ENCODE data around the gene HOXD12. TPM values are rescaled to one million over a fixed set of nuclear protein-coding genes. Genes with fewer than 3 reads are reported as not detected.

The HOXD12 gene
- total RNA-seq, 1 experiment from 2014 or later, result 0.42 TPM

- in situ Hi-C loops (cut with HindIII; ENCODE audit: low pct_unique_long_range_greater_than_20kb, low sequenced_read_pairs), result no loop called here
- DNase-seq (ENCODE audit: low read depth, low spot score), result no peak
Measured at GRCh38 chr2:176111846-176112374, 12.3 kb downstream of the HOXD12 start.

- in situ Hi-C loops (cut with HindIII; ENCODE audit: low pct_unique_long_range_greater_than_20kb, low sequenced_read_pairs), result no loop called here
- no peak for DNase-seq (ENCODE audit: low read depth, low spot score)
Measured at GRCh38 chr2:176112375-176113302, 13.0 kb downstream of the HOXD12 start.

- in situ Hi-C loops (cut with HindIII; ENCODE audit: low pct_unique_long_range_greater_than_20kb, low sequenced_read_pairs), result no loop called here
- DNase-seq (ENCODE audit: low read depth, low spot score), result no peak
Measured at GRCh38 chr2:176114120-176114929, 14.7 kb downstream of the HOXD12 start.

- in situ Hi-C loops (cut with HindIII; ENCODE audit: low pct_unique_long_range_greater_than_20kb, low sequenced_read_pairs), result no loop called here
Measured at GRCh38 chr2:176114930-176115625, 15.5 kb downstream of the HOXD12 start.

GRCh38 chr2:176115883-176116813 is 16.6 kb downstream of the HOXD12 start, which contains the start of gene HOXD10:
Gene HOXD10, plus strand, starts transcription at chr2:176116778. Its CDS starts 56 bp downstream, at chr2:176116834.
- peak; percentile 75 for DNase-seq (ENCODE audit: low read depth, low spot score)
- in situ Hi-C loops (cut with HindIII; ENCODE audit: low pct_unique_long_range_greater_than_20kb, low sequenced_read_pairs), result no loop called here

More at GRCh38 chr2:176114930-176115625, 15.5 kb downstream of the HOXD12 start:
- no peak for DNase-seq (ENCODE audit: low read depth, low spot score)

GRCh38 chr2:176117162-176117822 is 17.7 kb downstream of the HOXD12 start:
- no peak for DNase-seq (ENCODE audit: low read depth, low spot score)
- in situ Hi-C loops (cut with HindIII; ENCODE audit: low pct_unique_long_range_greater_than_20kb, low sequenced_read_pairs), result no loop called here

GRCh38 chr2:176117823-176118371 is 18.3 kb downstream of the HOXD12 start:
- DNase-seq (ENCODE audit: low read depth, low spot score), result no peak
- in situ Hi-C loops (cut with HindIII; ENCODE audit: low pct_unique_long_range_greater_than_20kb, low sequenced_read_pairs), result no loop called here

GRCh38 chr2:176118601-176119339 is 19.2 kb downstream of the HOXD12 start:
- peak; percentile 81 for DNase-seq (ENCODE audit: low read depth, low spot score)
- in situ Hi-C loops (cut with HindIII; ENCODE audit: low pct_unique_long_range_greater_than_20kb, low sequenced_read_pairs), result no loop called here

- in situ Hi-C loops (cut with HindIII; ENCODE audit: low pct_unique_long_range_greater_than_20kb, low sequenced_read_pairs), result no loop called here
- DNase-seq (ENCODE audit: low read depth, low spot score), result no peak
Measured at GRCh38 chr2:176120364-176121189, 21.0 kb downstream of the HOXD12 start.

GRCh38 chr2:176121190-176122051 is 21.8 kb downstream of the HOXD12 start:
- in situ Hi-C loops (cut with HindIII; ENCODE audit: low pct_unique_long_range_greater_than_20kb, low sequenced_read_pairs), result no loop called here
- no peak for DNase-seq (ENCODE audit: low read depth, low spot score)

- DNase-seq (ENCODE audit: low read depth, low spot score), result peak; percentile 9
- in situ Hi-C loops (cut with HindIII; ENCODE audit: low pct_unique_long_range_greater_than_20kb, low sequenced_read_pairs), result no loop called here
Measured at GRCh38 chr2:176122052-176122682, 22.6 kb downstream of the HOXD12 start.

- no peak for DNase-seq (ENCODE audit: low read depth, low spot score)
Measured at GRCh38 chr2:176122683-176123410, 23.3 kb downstream of the HOXD12 start, which contains the start of gene HOXD9. Gene HOXD9, plus strand, starts transcription at chr2:176122719. Its CDS starts 50 bp downstream, at chr2:176122769.

More at GRCh38 chr2:176122683-176123410, 23.3 kb downstream of the HOXD12 start, which contains the start of gene HOXD9:
- in situ Hi-C loops (cut with HindIII; ENCODE audit: low pct_unique_long_range_greater_than_20kb, low sequenced_read_pairs), result no loop called here
